Fibroblast of villous mesenchyme (primary cell): ENCODE data around the gene CDH4. TPM values are rescaled to one million over a fixed set of nuclear protein-coding genes. Genes with fewer than 3 reads are reported as not detected.
A peak's percentile ranks its signal among the peaks of the same experiment; 100 is the strongest.

Experiments used
- DNase-seq: peaks from one replicate; pipeline ENCODE4 v3.0.0-alpha.2; 2010; ENCODE audit warnings: low read depth
- H3K4me3 ChIP-seq: 2 replicates; pipeline ENCODE4 v1.5.1; 2011; ENCODE audit warnings: low read depth, mild to moderate bottlenecking, low read length
- CTCF ChIP-seq: IDR thresholded peaks from 2 replicates; pipeline ENCODE4 v1.5.1; 2012; ENCODE audit warnings: low read depth, mild to moderate bottlenecking, low read length; ENCODE audit not compliant: insufficient read depth
- total RNA-seq: library from RNA; depleted of rRNA; stranded (reverse); fragments of >200 nt; gene quantifications from 2 replicates; pipeline ENCODE4 v1.2.3, GENCODE V29; 2012

Gene CDH4
- total RNA-seq, 1 donor = 1.7 TPM

GRCh38 chr20:61299104-61299503, 47.0 kb downstream of the CDH4 start:
- DNase-seq = no peak
- no peak overlapping the region for H3K4me3 ChIP-seq
- TF ChIP-seq CTCF = no peak

DNA sequence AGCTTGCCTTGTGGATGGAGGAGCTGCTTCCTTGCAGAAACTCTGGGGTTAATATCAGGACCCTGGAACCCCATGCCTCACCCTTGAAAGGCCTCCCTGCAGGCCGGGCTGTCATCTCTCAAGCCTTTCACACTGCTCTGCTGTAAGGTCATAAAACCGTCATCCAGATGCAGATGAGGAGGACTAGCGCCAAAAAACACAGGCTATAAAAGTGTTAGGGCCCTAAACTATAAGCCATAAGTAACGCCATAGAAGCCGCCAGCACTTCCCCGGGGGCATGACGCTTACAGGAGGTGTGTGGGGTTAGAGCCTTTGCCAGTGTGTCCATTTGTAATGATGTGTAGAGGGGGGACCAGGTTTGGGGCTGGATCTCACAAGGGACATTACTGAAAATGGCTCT, 47.6 kb downstream of the CDH4 start:
- peak; percentile 43 for DNase-seq
- no peak overlapping the region for H3K4me3 ChIP-seq
- TF ChIP-seq CTCF = no peak

DNA sequence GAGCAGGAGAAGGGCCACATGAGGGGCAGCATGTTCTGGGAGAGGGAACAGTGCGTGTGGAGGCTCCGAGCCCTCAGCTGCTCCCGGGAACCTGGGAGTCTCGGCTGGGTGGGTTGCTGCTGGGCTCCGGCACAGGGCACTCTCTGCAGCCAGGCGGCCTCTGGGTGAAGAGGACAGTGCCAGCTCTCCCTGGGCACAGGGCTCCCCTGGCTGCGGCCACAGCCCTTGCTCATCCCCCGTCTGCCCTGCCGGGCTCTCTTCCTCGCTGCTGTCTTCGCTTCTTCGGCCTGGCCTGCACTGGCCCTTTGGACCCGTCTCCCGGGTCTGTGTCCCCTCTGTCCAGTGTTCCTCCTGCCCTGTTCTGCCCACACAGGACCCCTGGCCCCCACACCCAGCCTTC, 48.2 kb downstream of the CDH4 start:
- no peak for DNase-seq
- no peak for TF ChIP-seq CTCF
- H3K4me3 ChIP-seq = no peak overlapping the region

GRCh38 chr20:61300709-61301108, 48.6 kb downstream of the CDH4 start:
- no peak overlapping the region for H3K4me3 ChIP-seq
- TF ChIP-seq CTCF = no peak
- no peak for DNase-seq

- no peak overlapping the region for H3K4me3 ChIP-seq
- no peak for TF ChIP-seq CTCF
- DNase-seq = no peak
Observed at GRCh38 chr20:61301711-61302525, 49.9 kb downstream of the CDH4 start.

DNA sequence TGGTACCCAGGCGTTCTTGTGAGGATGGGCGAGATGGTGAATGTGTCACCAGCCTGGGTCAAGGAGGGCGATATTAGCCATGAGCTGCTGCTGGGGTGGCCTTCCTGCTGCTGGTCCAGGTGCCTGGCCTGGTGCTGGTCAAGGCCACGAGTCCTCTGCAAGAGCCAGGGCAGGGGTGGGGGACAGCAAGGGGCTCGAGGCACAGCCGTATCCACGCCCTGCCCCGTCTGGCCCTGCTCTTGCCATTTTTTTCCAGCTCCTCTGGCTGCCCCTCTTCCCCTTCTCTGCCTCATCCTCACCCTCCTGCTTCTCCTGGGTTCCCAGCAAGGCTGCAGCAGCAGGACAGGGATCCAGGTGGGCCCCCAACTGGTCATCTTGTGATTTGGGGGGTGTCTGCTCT, 51.2 kb downstream of the CDH4 start:
- H3K4me3 ChIP-seq = no peak overlapping the region
- TF ChIP-seq CTCF = no peak
- no peak for DNase-seq

DNA sequence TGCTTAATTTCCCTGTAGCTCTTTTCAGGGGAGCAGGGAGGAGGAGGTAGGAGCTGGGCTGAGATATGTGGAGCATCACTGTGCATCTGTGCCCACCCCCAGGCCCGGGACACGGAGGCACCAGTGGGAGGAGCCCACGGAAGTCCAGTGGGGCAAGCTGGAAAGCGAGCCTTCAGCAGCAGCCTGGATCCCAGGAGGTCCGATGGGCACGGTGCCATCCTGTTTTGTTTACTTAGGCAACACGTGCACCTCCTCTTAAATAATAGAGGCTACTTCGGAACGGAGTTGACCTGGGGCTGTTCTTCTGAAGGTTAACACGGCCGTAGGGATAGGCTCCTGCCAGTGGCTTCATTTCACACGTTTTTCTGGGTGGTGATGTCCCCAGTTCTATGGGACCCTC, 51.6 kb downstream of the CDH4 start:
- no peak overlapping the region for H3K4me3 ChIP-seq
- DNase-seq = no peak
- TF ChIP-seq CTCF = no peak
